K562 (cell line): ENCODE results near the gene SHFL. TPM values are rescaled to one million over a fixed set of nuclear protein-coding genes. Genes with fewer than 3 reads are reported as not detected.

Experiments used
- BRF1 ChIP-seq: IDR thresholded peaks from 3 replicates; pipeline ENCODE4 v1.6.1; 2011; ENCODE audit warnings: borderline replicate concordance, mild to moderate bottlenecking; ENCODE audit not compliant: insufficient read length; ENCODE audit errors: extremely low read depth
- CBX2 ChIP-seq: fragments of 200-600 bp; sonication (generic); IDR thresholded peaks from one replicate; pipeline ENCODE4 v1.6.1; 2012; ENCODE audit warnings: mild to moderate bottlenecking, low read length, inconsistent platforms; ENCODE audit not compliant: insufficient read depth, poor library complexity, severe bottlenecking
- CC2D1A ChIP-seq: fragments of 450-650 bp; IDR thresholded peaks from 2 replicates; pipeline ENCODE4 v1.6.1; 2017; ENCODE audit warnings: mild to moderate bottlenecking
- CREB1 ChIP-seq, 2 experiments: sonication (generic) in 1 of 2; formaldehyde crosslinking in 1 of 2; IDR thresholded peaks; 2 replicates each; pipeline versions ENCODE4 v1.6.1 to v1.8.0; 2012 to 2022; ENCODE audit warnings: inconsistent platforms in 1 of 2, mild to moderate bottlenecking in 1 of 2, missing genetic modification reagents in 1 of 2, moderate library complexity in 1 of 2
- CTBP1 ChIP-seq: fragments of 450-650 bp; IDR thresholded peaks from 2 replicates; pipeline ENCODE4 v1.6.1; 2016; ENCODE audit warnings: borderline replicate concordance
- ETV5 ChIP-seq: sonication (generic); formaldehyde crosslinking; IDR thresholded peaks from 2 replicates; pipeline ENCODE4 v1.4.0; 2020; ENCODE audit warnings: low read depth, mild to moderate bottlenecking, missing genetic modification reagents
- HLTF ChIP-seq: fragments of 450-650 bp; IDR thresholded peaks from 2 replicates; pipeline ENCODE4 v1.6.1; 2016
- KAT7 ChIP-seq: sonication (generic); formaldehyde crosslinking; IDR thresholded peaks from 2 replicates; pipeline ENCODE4 v1.8.0; 2022; ENCODE audit warnings: missing genetic modification reagents, mild to moderate bottlenecking, borderline replicate concordance
- KLF6 ChIP-seq: fragments of 250-450 bp; sonication (Bioruptor Pico); IDR thresholded peaks from 2 replicates; pipeline ENCODE4 v1.4.0; 2020; ENCODE audit warnings: mild to moderate bottlenecking, moderate library complexity, borderline replicate concordance
- LARP7 ChIP-seq: fragments of 450-650 bp; IDR thresholded peaks from 2 replicates; pipeline ENCODE4 v1.6.1; 2016
- PCBP1 ChIP-seq: fragments of 200-400 bp; formaldehyde crosslinking; IDR thresholded peaks from 2 replicates; pipeline ENCODE4 v1.6.1; 2018; ENCODE audit warnings: mild to moderate bottlenecking, low read depth, low read length; ENCODE audit not compliant: poor library complexity, severe bottlenecking
- SIX5 ChIP-seq, 2 experiments: IDR thresholded peaks; 2 replicates each; pipeline ENCODE4 v1.6.1; 2011; ENCODE audit warnings: low read length in 2 of 2, borderline replicate concordance in 1 of 2, low read depth in 1 of 2, mild to moderate bottlenecking in 1 of 2, moderate library complexity in 1 of 2; ENCODE audit not compliant: insufficient read depth in 1 of 2
- SMC3 ChIP-seq: conservative IDR thresholded peaks from 2 replicates; pipeline ENCODE4 v1.6.1; 2011; ENCODE audit warnings: low read depth, low read length, improper control_type of control experiment; ENCODE audit not compliant: insufficient read depth
- SRSF3 ChIP-seq: fragments of 200-400 bp; formaldehyde crosslinking; IDR thresholded peaks from 2 replicates; pipeline ENCODE4 v1.6.1; 2016; ENCODE audit warnings: mild to moderate bottlenecking, low read length, moderate library complexity; ENCODE audit not compliant: insufficient read depth
- STAG1 ChIP-seq: sonication (generic); formaldehyde crosslinking; IDR thresholded peaks from 2 replicates; pipeline ENCODE4 v1.5.0; 2020; ENCODE audit warnings: missing genetic modification reagents, borderline replicate concordance
- ZFP30 ChIP-seq: fragments of 250-450 bp; sonication (Bioruptor Pico); IDR thresholded peaks from 2 replicates; pipeline ENCODE4 v1.8.0; 2022; ENCODE audit warnings: moderate library complexity, mild to moderate bottlenecking, inconsistent platforms, borderline replicate concordance
- ZNF655 ChIP-seq: fragments of 250-450 bp; sonication (Bioruptor Pico); IDR thresholded peaks from 2 replicates; pipeline ENCODE4 v1.5.0; 2021
- polyA plus RNA-seq, 8 experiments: library from polyadenylated mRNA; depleted of rRNA in 4 of 8; stranded (reverse) in 5 of 8; unstranded in 3 of 8; fragments of >200 nt; fragmentation: Nextera tagmentation in 2 of 8; fragmentation: Illumina TruSeq in 1 of 8; extraction: Ambion mirVana in 2 of 8; extraction: Trizol in 1 of 8; gene quantifications; 2 replicates each; pipeline versions ENCODE4 v1.2.1 to v1.2.3, GENCODE V29; 2011 to 2014; ENCODE audit warnings: inconsistent platforms in 1 of 8, missing spikeins in 1 of 8
- total RNA-seq, 7 experiments: library from RNA; depleted of rRNA in 6 of 7; stranded (reverse); fragments of >200 nt in 6 of 7; fragmentation: Illumina TruSeq in 2 of 7; extraction: Trizol in 2 of 7; gene quantifications; 2 replicates each; pipeline versions ENCODE4 v1.2.1 to v1.2.3, GENCODE V29; 2011 to 2021; ENCODE audit warnings: low replicate concordance in 1 of 7
- TF ChIP-seq, protein P1 (sequence below), 2 experiments: fragments of 150-350 bp in 1 of 2; IDR thresholded peaks; 2 replicates each; pipeline ENCODE4 v1.6.1; 2012 to 2016; ENCODE audit warnings: low read depth in 2 of 2, low read length in 2 of 2, mild to moderate bottlenecking in 1 of 2, moderate library complexity in 1 of 2

The SHFL gene
- total and polyA plus RNA-seq, 9 of the 15 experiments (the other 6 are each of a cell fraction or from before 2014, with no cell fraction given) = 1.5 to 25.7 (median 13.0) TPM

GRCh38 chr19:10091895-10092641 is 6.0 kb downstream of the SHFL start (continued):
- TF ChIP-seq ZFP30 (CRISPR knock-in tag) (no peak), SMC3 (no peak), SRSF3 (no peak), ZNF655 (CRISPR knock-in tag) (no peak), HLTF (no peak), KAT7 (CRISPR knock-in tag) (no peak), LARP7 (no peak), PCBP1 (no peak), ETV5 (CRISPR knock-in tag) (no peak), KLF6 (no peak), CC2D1A (no peak), STAG1 (CRISPR knock-in tag) (no peak), BRF1 (no peak), SIX5 (IDR thresholded peaks at IDR 0.05; ENCODE audit: borderline replicate concordance in 1 of 2, insufficient read depth in 1 of 2, low read depth in 1 of 2, low read length in 2 of 2) (no peak), CREB1 (IDR thresholded peaks at IDR 0.05) (no peak), CREB1 (CRISPR knock-in tag; IDR thresholded peaks at IDR 0.05) (no peak), CBX2 (no peak), CTBP1 (peak; percentile 40; the same call in 1 of the 2 replicates)
- TF ChIP-seq, protein P1, sequence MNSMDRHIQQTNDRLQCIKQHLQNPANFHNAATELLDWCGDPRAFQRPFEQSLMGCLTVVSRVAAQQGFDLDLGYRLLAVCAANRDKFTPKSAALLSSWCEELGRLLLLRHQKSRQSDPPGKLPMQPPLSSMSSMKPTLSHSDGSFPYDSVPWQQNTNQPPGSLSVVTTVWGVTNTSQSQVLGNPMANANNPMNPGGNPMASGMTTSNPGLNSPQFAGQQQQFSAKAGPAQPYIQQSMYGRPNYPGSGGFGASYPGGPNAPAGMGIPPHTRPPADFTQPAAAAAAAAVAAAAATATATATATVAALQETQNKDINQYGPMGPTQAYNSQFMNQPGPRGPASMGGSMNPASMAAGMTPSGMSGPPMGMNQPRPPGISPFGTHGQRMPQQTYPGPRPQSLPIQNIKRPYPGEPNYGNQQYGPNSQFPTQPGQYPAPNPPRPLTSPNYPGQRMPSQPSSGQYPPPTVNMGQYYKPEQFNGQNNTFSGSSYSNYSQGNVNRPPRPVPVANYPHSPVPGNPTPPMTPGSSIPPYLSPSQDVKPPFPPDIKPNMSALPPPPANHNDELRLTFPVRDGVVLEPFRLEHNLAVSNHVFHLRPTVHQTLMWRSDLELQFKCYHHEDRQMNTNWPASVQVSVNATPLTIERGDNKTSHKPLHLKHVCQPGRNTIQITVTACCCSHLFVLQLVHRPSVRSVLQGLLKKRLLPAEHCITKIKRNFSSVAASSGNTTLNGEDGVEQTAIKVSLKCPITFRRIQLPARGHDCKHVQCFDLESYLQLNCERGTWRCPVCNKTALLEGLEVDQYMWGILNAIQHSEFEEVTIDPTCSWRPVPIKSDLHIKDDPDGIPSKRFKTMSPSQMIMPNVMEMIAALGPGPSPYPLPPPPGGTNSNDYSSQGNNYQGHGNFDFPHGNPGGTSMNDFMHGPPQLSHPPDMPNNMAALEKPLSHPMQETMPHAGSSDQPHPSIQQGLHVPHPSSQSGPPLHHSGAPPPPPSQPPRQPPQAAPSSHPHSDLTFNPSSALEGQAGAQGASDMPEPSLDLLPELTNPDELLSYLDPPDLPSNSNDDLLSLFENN (IDR thresholded peaks at IDR 0.05; ENCODE audit: low read depth in 2 of 2, low read length in 2 of 2) = no peak
